Spinal cord (tissue), 10 donors: Measurements from ENCODE around the gene PACS1. TPM values are rescaled to one million over a fixed set of nuclear protein-coding genes. Genes with fewer than 3 reads are reported as not detected.
"Not testable (repeated sequence)": the region's sequence is repeated elsewhere in the genome, so short reads cannot be mapped to it uniquely, and the experiment has no call there.

ENCODE experiments used
- DNase-seq, 6 donors: peaks; one replicate each; pipeline versions ENCODE4 v3.0.0 to v3.0.0-alpha.2; 2013 to 2015; ENCODE audit warnings: low spot score in 6 of 6, low read depth in 4 of 6
- H3K27ac ChIP-seq: one replicate; pipeline ENCODE4 v1.5.1; 2013; ENCODE audit warnings: low read depth, low read length, control low read depth
- H3K27me3 ChIP-seq: one replicate; pipeline ENCODE4 v1.6.1; 2013; ENCODE audit warnings: low read length; ENCODE audit not compliant: control insufficient read depth, insufficient read depth
- H3K36me3 ChIP-seq: one replicate; pipeline ENCODE4 v1.6.1; 2013; ENCODE audit warnings: low read length; ENCODE audit not compliant: control insufficient read depth, insufficient read depth
- H3K4me1 ChIP-seq: one replicate; pipeline ENCODE4 v1.6.1; 2013; ENCODE audit warnings: low read length; ENCODE audit not compliant: control insufficient read depth, insufficient read depth
- H3K4me3 ChIP-seq: one replicate; pipeline ENCODE4 v1.5.1; 2013; ENCODE audit warnings: low read depth, low read length, control low read depth
- H3K9me3 ChIP-seq: one replicate; pipeline ENCODE4 v1.6.1; 2013; ENCODE audit warnings: low read length; ENCODE audit not compliant: control insufficient read depth, insufficient read depth
- whole genome bisulfite sequencing: methylation state at CpG from one replicate; pipeline ENCODE4 v1.1.5; 2013; ENCODE audit warnings: missing lambda C conversion rate; ENCODE audit not compliant: insufficient coverage; 5-methylcytosine and 5-hydroxymethylcytosine counted together
- polyA plus RNA-seq, 2 donors: library from polyadenylated mRNA; unstranded; fragments of 120-200 nt; gene quantifications; one replicate each; pipeline ENCODE4 v1.2.1, GENCODE V29; 2013; ENCODE audit not compliant: insufficient read length in 2 of 2
- total RNA-seq, 2 donors: library from RNA; depleted of rRNA in 1 of 2; stranded (reverse); fragments of 120-200 nt in 1 of 2; fragments of >200 nt in 1 of 2; gene quantifications; one replicate each; pipeline versions ENCODE4 v1.2.3 to v1.2.4, GENCODE V29; 2013 to 2014
- donor health status: healthy.

PACS1 gene
- total and polyA plus RNA-seq, 4 donors: 29.9 to 114 (median 72.1) TPM

GRCh38 chr11:66268952-66269905 lies 199.2 kb downstream of the PACS1 start:
- WGBS: under 1% methylated on average over 24 of the region's 32 CpGs
- no peaks in the 10 kb centered on the region for H3K9me3 ChIP-seq
- H3K4me3 ChIP-seq: peak overlapping the region; percentile 96
- DNase-seq: peak in 1 of 6 donors; percentile 17
- no peaks in the 10 kb centered on the region for H3K27me3 ChIP-seq
- peaks cover 35% of the 10 kb centered on the region for H3K4me1 ChIP-seq
- H3K36me3 ChIP-seq: peaks cover 67% of the 10 kb centered on the region
- H3K27ac ChIP-seq: peak overlapping the region; percentile 96

DNA sequence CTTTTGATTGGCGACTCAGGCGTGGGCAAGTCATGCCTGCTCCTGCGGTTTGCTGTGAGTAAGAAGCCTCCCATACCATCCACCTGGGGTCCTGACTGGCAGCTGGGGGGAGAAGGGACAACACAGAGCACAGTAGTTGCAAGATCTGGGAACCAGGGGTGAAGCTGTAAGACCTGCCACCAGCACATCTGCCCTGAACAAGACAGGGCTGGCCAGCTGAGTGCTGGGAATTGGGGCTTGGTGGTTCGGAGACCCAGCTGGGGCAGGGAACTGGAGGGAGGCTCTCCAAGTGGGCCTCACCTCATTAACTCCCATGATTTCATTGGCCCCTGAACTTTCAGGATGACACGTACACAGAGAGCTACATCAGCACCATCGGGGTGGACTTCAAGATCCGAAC lies 201.7 kb downstream of the PACS1 start:
- Histone ChIP-seq H3K4me3 (no peak overlapping the region), H3K4me1 (peaks cover 23% of the 10 kb centered on the region), H3K36me3 (peaks cover 67% of the 10 kb centered on the region), H3K27me3 (no peaks in the 10 kb centered on the region), H3K9me3 (no peaks in the 10 kb centered on the region), H3K27ac (no peak overlapping the region)
- 77% methylated on average over 3 of the region's 7 CpGs for WGBS
- DNase-seq: no peak

DNA sequence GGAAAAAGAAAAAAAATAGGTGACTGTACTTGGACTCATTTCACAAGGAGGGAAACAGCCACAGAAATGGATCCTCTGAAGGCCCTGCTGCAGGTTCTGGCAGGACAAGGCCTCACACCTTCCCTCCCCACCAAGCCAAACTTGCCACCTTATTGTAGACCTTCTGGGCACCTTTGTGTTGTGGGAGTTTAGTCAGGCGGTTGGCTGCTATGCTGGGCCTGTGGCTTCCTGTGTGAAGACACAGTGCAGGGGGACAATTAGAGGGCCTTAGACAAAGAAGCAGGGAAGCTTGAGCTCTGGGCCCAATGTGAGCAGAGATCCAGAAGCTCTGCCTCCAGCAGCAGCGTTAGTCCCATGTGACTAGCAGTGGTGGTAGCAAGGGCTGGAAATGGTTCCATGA lies 202.5 kb downstream of the PACS1 start:
- Histone ChIP-seq H3K4me1 (peaks cover 22% of the 10 kb centered on the region), H3K9me3 (no peaks in the 10 kb centered on the region), H3K27me3 (no peaks in the 10 kb centered on the region), H3K27ac (no peak overlapping the region), H3K4me3 (no peak overlapping the region), H3K36me3 (peaks cover 63% of the 10 kb centered on the region)
- 89% methylated on average over 1 of the region's 2 CpGs for WGBS
- DNase-seq: no peak

GRCh38 chr11:66274219-66274618 lies 204.1 kb downstream of the PACS1 start:
- WGBS: 88% methylated on average over 1 of the region's 1 CpG
- DNase-seq: no peak
- Histone ChIP-seq H3K9me3 (no peaks in the 10 kb centered on the region), H3K4me3 (no peak overlapping the region), H3K27me3 (no peaks in the 10 kb centered on the region), H3K36me3 (peaks cover 63% of the 10 kb centered on the region), H3K4me1 (peaks cover 27% of the 10 kb centered on the region), H3K27ac (no peak overlapping the region)

DNA sequence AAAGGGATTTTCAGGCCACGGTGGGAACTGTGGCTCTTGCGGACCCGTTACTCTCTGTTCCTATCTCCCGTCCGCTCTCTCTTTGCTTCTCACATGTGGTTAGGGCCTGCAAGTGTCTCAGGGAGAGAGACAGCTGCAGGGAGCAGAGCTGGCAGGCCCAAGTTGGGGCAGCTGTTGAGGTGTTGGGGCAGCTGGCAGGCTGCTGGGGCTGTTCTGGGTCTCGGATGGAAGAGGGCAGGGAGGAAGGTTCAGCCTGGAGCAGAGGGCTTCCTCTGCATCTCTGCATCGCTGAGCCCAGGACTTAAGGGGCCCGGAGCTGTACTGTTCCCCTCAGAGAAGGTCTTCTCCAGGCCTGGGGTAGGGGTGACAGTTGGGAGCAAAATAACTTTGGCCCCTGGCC lies 205.3 kb downstream of the PACS1 start:
- WGBS: 89% methylated on average over 6 of the region's 8 CpGs
- Histone ChIP-seq H3K4me3 (no peak overlapping the region), H3K27ac (no peak overlapping the region), H3K4me1 (peaks cover 31% of the 10 kb centered on the region), H3K27me3 (no peaks in the 10 kb centered on the region), H3K9me3 (no peaks in the 10 kb centered on the region), H3K36me3 (peaks cover 64% of the 10 kb centered on the region)
- no peak for DNase-seq

- H3K9me3 ChIP-seq: no peaks in the 10 kb centered on the region
- no peak overlapping the region for H3K4me3 ChIP-seq
- no peak for DNase-seq
- H3K27me3 ChIP-seq: no peaks in the 10 kb centered on the region
- H3K27ac ChIP-seq: no peak overlapping the region
- peaks cover 63% of the 10 kb centered on the region for H3K36me3 ChIP-seq
- peaks cover 35% of the 10 kb centered on the region for H3K4me1 ChIP-seq
- 94% methylated on average over 8 of the region's 14 CpGs for WGBS
These were observed 206.0 kb downstream of the PACS1 start for GRCh38 chr11:66275984-66276612.

- WGBS: 62% methylated on average over 7 of the region's 13 CpGs
- not testable (repeated sequence) for H3K9me3 ChIP-seq, H3K27ac ChIP-seq, DNase-seq, H3K27me3 ChIP-seq, H3K4me3 ChIP-seq
- H3K4me1 ChIP-seq: peaks cover 40% of the 10 kb centered on the region
- H3K36me3 ChIP-seq: peaks cover 62% of the 10 kb centered on the region
These were observed 206.5 kb downstream of the PACS1 start for GRCh38 chr11:66276619-66277018.

DNA sequence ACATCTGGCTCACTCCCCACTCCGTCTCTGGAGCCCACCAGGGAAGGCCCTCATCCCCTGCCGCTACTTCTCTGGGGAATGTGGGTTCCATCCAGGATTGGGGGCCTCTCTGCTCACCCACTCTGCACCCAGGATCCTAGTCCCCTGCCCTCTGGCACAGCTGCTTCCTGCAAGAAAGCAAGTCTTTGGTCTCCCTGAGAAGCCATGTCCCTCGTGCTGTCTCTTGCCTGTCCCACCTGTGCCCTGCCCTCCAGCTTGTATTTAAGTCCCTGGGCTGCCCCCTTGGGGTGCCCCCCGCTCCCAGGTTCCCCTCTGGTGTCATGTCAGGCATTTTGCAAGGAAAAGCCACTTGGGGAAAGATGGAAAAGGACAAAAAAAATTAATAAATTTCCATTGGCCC lies 207.0 kb downstream of the PACS1 start:
- peaks cover 62% of the 10 kb centered on the region for H3K36me3 ChIP-seq
- H3K4me3 ChIP-seq, H3K27me3 ChIP-seq, H3K9me3 ChIP-seq, H3K27ac ChIP-seq, DNase-seq: not testable (repeated sequence)
- WGBS: 71% methylated on average over 4 of the region's 4 CpGs
- peaks cover 44% of the 10 kb centered on the region for H3K4me1 ChIP-seq

DNA sequence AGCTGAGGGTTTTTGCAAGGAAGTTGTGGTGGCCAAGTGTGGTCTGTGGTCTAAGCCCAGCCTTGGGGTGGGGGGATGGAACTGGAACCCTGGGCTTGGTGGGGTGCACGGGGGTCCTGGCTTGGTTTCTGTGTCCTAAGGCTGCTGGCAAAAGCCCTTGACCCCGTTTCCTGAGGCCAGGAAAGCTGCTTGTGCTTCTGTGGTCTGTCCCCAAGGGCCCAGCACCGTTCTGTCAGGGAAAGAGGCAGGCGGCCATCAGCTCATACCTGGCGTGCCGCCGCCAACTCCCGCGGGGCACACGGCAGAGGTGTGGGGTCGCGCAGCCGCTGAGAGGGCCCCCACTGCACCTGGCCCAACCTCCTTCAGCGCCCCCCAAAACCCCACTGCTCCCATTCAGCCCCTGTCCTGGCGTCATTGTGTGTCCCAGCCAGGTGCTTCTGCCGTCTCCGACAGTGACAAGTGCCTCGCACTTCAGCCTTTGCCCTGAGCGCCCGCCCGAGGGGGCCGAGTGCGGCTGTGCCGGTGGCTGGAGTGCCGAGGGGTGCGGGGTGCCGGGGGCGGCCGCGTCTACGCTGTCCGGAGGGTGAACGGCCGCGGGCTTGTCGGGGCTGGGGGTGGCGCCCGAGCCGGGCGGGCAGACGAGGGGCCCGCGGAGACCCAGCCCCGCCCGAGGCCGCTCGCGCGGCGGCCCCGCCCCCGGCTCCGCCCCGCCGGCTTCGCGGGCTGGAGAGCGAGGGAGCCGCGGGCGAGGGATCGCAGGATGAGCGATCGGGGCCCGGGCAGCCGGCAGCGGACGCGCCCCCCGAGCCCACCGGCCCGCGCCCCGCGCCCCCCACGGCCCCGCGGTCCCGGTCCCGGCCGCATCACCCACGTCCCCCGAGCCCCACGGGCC lies 207.6 kb downstream of the PACS1 start, which contains the start of gene CNIH2:
TSS of gene CNIH2 (plus strand) at position 705 of the 892 bp plus-strand sequence. CDS start 282 bp downstream, outside the sequence.
- peaks cover 59% of the 10 kb centered on the region for H3K36me3 ChIP-seq
- WGBS: 2% methylated on average over 84 of the region's 84 CpGs
- no peaks in the 10 kb centered on the region for H3K27me3 ChIP-seq
- peak in 2 of 6 donors; percentile 83 to 86 for DNase-seq
- peak within 1 kb of the TSS; percentile 45 for H3K4me3 ChIP-seq
- peaks cover 51% of the 10 kb centered on the region for H3K4me1 ChIP-seq
- no peak within 1 kb of the TSS for H3K27ac ChIP-seq
- no peaks in the 10 kb centered on the region for H3K9me3 ChIP-seq
